NCI-H2029 (cell line): ENCODE measurements around the gene MANSC4.

ENCODE experiments used
- DNase-seq: peaks from one replicate; lab custom pipeline; 2025; lab: John Stamatoyannopoulos, UW

The MANSC4 gene

GRCh38 chr12:27800819-27801218 is 20.8 kb upstream of the MANSC4 start:
- DNase-seq: no peak

GRCh38 chr12:27797301-27798025 is 17.4 kb upstream of the MANSC4 start:
- no peak for DNase-seq

DNA sequence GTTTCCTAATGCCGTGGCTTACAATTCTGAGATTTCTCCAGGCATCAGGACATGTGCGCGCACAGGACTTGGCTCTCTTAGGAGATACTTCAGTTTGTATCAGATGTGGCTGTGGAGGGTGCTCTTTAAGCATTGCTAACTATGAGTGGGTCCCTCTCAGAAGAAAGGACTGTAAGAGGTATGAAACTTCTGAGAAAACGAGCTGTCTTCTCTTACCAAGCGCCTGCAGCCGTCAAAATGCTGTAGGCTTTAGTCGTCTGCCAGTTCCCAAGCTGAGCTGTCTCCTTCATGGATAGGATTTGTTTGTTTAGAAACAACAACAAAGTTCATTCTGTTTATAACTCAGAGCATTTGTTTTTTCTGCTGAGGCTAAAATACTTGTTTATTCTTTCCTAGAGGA is 16.1 kb upstream of the MANSC4 start:
- no peak for DNase-seq

DNA sequence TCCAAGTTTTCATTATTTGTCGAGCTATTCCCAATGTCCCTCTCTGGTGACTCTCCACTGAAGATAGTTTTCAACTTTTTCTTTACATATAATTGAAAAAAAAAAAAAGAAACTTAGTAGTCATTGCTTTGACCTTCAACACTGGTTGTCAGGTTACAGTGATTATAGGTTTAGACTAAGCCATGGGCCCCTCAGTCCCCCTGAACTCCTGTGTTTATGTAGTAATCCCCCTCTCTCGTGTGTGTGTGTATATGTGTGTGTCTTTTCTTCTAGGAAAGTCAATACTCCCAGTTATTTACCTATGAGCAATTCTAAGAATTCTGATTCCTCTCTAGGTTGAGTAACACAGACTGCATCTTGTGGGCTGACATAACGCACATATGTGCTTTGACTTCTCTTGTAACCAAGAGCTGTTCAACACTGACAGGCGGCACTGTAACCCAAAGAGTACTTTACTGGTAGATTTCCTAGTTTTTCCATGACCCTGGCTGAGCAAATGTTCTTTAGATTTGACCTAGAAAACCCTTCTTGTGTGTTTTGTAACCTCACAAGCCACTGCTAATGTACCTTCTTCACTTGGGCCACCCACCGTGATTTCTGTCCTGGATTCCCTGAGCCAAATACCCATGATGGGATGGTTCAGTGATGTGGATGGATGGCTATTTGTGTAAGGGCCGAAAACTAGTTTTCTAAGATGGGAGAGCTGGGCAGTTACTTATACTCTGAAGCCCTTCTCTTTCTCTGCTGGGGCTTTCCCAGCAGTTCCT is 15.0 kb upstream of the MANSC4 start:
- DNase-seq: no peak

DNA sequence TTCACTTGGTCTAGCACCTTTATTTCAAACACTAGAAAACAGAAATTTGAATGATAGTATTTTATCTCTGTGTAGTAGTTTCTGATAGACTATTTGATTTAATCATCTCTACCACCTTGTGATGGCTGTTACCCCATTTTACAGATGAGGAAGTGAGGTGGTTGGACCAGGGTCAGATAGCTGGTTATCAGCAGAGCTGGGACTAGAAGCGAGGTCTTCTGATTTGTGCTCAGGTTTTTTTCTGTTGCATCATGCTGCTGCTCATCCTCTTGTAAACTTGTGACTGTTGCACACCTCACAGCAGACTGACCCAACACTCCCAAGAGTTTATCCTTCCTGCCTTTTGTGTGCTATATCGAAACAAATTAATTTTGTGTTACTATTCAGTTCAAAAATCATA is 10.1 kb upstream of the MANSC4 start:
- no peak for DNase-seq

- DNase-seq: no peak
Observed at GRCh38 chr12:27787559-27787958, 7.5 kb upstream of the MANSC4 start.

GRCh38 chr12:27785882-27786570 is 6.0 kb upstream of the MANSC4 start:
- no peak for DNase-seq

- DNase-seq: no peak
Observed at GRCh38 chr12:27782481-27782880, 2.4 kb upstream of the MANSC4 start.

DNA sequence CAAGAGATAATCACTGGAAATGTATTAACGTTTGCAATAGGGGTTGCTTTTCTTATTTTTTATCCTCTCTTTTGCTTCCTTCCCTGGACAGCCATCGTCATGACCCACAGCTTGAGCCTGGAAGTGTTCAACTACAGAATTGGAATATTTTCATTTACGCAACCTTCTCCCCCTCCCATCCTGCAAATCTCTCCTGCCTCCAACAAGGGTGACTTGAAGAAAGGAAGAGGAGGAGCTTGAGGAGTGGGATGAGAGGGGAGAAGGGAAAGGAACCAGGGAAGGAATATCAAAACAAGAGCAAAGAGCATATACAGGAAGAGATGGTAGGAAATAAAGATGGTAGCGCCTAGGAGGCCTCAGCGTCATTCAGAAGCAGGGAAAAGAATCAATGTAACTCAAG is 1.6 kb upstream of the MANSC4 start:
- DNase-seq: no peak

- DNase-seq: peak; percentile 30
Observed at GRCh38 chr12:27780612-27781408, 774 bp upstream of the MANSC4 start.

DNA sequence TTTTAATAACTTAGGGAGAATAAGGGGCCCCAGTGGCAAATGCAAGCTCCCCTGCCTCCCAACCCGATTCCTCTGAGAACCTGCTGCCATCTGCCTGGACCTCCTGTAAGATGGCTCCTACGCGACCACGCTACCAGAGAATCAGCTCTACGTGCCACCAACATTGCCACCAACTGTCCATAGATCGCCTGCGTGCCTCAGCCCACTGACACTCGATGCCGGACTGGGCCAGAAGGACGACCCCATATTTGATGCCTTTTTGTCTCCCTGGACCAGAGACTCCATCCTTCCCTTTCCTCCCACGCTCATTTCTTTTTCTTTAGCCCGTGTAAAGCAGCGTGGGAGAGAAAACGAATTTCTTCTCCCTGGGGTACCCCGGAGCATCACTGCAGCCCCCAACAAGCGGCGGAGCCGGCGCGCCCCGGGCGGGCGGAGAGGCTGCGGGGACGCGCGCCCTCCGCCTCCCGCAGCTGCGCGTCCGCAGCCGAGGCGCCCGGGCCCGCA is 568 bp downstream of the MANSC4 start:
- DNase-seq: no peak

GRCh38 chr12:27778206-27778605 is 1.8 kb downstream of the MANSC4 start:
- DNase-seq: no peak

- no peak for DNase-seq
Observed at GRCh38 chr12:27777141-27777540, 2.9 kb downstream of the MANSC4 start.

GRCh38 chr12:27772328-27773049 is 7.5 kb downstream of the MANSC4 start:
- no peak for DNase-seq

- no peak for DNase-seq
Observed at GRCh38 chr12:27771481-27772327, 8.3 kb downstream of the MANSC4 start.

DNA sequence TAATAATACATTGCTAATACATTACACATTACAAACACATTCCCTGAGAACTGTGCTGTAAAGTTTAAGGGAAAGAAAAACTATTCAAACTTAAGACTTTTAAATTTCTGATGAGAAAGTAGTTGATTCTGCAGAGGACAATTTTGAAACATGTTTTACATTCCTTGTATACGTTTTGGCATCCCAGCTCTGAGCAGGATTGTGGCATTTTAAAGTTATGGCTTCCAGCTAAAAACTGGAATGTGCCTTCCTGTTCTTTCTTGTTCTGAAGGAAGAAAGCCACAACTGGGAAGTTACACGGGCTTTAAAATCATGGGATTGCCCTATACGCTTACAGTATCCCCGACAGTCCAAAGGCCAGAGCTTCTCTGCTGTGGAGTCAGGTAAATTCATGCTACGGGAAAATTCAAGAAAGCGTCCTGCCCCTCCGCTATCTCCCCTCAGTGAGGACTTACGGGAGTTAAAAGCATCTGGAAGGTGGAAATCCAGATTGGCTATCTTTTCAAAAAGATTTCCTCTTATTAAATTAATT is 10.8 kb downstream of the MANSC4 start:
- no peak for DNase-seq

GRCh38 chr12:27766587-27766986 is 13.4 kb downstream of the MANSC4 start:
- DNase-seq: no peak

DNA sequence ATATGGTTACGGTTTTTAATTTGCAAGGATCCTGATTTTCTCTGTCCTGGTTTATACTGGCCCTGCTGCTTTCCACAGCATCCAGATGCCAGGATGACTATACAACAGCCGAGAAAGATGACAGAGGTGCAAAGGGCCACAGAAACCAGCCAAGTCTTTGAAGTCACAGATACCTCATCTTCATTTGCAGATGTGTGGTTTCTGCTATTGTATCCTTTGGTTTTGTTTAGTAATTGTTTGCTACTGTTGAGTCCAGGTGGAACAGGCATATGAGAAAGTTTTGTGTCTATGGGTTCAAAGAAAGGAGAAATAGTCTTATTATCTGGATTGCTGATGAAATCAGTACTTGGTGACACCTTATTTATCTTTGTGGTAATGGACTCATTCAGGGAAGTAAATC is 17.3 kb downstream of the MANSC4 start:
- no peak for DNase-seq

GRCh38 chr12:27756670-27757195 is 23.3 kb downstream of the MANSC4 start:
- no peak for DNase-seq

DNA sequence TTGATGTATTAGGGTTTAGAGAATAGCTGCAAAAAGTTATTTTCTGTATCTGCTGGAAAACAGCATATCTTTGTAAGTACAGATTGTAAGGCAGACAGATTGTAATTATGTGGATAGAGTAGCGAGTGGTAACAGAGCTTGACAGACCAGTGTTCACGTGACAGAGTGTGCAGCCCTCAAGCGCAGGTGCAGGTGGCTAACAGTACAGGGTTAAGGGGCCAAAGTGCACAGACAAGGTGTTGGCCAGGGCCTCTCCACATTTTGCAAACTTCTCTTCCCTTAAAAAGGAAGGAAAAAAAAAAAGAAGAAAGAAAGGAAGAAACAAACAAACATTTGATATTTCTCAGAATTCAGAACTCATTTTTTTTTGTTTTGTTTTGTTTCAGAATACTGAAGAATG is 25.2 kb downstream of the MANSC4 start:
- no peak for DNase-seq
